ENCODE measurements around the gene MET. TPM values are rescaled to one million over a fixed set of nuclear protein-coding genes. Genes with fewer than 3 reads are reported as not detected.
A peak's percentile ranks its signal among the peaks of the same experiment; 100 is the strongest.

Gene MET
- total RNA-seq, 6 experiments from 2014 or later = 101 to 149 (median 129) TPM

DNA sequence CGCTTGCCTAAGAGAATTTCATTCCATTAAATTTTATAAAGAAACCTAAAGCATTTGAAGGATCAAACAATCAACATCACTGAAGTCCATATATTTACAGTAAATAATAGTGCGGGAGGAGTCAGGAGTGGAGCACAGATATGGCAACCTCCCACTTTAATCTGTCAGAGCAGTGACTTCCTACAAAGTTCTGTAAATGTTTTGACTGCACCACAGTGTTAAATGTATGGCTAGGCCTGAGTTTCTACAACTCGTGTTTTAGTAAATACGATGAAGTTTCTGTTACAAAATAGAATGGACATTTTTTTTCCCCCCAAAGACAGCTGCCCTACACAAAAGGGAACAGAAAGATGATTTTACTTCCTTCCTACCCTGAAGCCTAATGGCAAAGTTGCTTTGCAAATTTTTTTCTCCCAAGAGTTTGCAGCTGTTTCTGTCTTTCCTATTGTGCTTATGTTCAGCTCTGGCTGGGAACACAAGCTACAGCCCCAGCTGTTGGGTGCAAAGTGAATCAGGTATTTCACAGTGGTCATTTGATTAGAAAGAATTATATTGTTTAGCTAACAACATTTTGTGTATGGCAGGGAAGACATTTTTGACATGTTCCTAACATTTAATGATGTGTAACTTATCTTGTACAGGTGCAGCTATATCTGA is 62.1 kb downstream of the MET start:
- DNase-seq = no peak

DNA sequence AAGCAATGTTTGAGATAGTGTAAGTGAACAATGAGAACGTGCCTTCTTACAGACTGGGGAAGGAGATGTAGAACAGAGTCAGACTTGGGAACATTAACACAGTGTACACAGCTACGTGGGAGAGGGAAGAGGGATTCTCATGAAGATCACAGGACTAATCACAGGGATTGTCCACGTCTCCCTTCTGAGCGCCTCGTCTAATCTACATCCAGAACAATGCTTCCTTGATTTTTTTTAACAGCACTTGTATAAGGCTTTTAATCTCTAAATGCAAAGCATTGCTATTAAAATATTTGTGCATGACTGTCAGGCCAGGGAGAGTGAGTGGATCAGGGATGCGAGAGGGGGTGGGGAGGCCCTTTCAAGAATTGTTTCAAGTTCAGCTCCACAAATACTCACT is 62.7 kb downstream of the MET start:
- no peaks in the 10 kb centered on the region; the same call in 1 of the 2 replicates for H3K27me3 Mint-ChIP-seq (ENCODE audit: insufficient read depth)
- peaks cover 78% of the 10 kb centered on the region for H3K4me1 Mint-ChIP-seq (ENCODE audit: low read depth)
- no peak overlapping the region for H3K4me3 Mint-ChIP-seq
- no peaks in the 10 kb centered on the region for H3K9me3 Mint-ChIP-seq
- H3K36me3 Mint-ChIP-seq (ENCODE audit: low read depth) = peaks cover 79% of the 10 kb centered on the region
- H3K27ac Mint-ChIP-seq = no peak overlapping the region
- no peak for DNase-seq
- TF ChIP-seq, protein P1, sequence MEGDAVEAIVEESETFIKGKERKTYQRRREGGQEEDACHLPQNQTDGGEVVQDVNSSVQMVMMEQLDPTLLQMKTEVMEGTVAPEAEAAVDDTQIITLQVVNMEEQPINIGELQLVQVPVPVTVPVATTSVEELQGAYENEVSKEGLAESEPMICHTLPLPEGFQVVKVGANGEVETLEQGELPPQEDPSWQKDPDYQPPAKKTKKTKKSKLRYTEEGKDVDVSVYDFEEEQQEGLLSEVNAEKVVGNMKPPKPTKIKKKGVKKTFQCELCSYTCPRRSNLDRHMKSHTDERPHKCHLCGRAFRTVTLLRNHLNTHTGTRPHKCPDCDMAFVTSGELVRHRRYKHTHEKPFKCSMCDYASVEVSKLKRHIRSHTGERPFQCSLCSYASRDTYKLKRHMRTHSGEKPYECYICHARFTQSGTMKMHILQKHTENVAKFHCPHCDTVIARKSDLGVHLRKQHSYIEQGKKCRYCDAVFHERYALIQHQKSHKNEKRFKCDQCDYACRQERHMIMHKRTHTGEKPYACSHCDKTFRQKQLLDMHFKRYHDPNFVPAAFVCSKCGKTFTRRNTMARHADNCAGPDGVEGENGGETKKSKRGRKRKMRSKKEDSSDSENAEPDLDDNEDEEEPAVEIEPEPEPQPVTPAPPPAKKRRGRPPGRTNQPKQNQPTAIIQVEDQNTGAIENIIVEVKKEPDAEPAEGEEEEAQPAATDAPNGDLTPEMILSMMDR (IDR thresholded peaks at IDR 0.05) = no peak

More for the DNA sequence above, 62.1 kb downstream of the MET start:
- H3K9me3 Mint-ChIP-seq = no peaks in the 10 kb centered on the region
- peaks cover 72% of the 10 kb centered on the region for H3K36me3 Mint-ChIP-seq (ENCODE audit: low read depth)
- H3K27me3 Mint-ChIP-seq (ENCODE audit: insufficient read depth) = no peaks in the 10 kb centered on the region; the same call in 1 of the 2 replicates
- no peak overlapping the region; the same call in 1 of the 2 replicates for H3K27ac Mint-ChIP-seq
- peaks cover 71% of the 10 kb centered on the region for H3K4me1 Mint-ChIP-seq (ENCODE audit: low read depth)
- TF ChIP-seq, protein P1 (IDR thresholded peaks at IDR 0.05) = no peak
- no peak overlapping the region for H3K4me3 Mint-ChIP-seq

DNA sequence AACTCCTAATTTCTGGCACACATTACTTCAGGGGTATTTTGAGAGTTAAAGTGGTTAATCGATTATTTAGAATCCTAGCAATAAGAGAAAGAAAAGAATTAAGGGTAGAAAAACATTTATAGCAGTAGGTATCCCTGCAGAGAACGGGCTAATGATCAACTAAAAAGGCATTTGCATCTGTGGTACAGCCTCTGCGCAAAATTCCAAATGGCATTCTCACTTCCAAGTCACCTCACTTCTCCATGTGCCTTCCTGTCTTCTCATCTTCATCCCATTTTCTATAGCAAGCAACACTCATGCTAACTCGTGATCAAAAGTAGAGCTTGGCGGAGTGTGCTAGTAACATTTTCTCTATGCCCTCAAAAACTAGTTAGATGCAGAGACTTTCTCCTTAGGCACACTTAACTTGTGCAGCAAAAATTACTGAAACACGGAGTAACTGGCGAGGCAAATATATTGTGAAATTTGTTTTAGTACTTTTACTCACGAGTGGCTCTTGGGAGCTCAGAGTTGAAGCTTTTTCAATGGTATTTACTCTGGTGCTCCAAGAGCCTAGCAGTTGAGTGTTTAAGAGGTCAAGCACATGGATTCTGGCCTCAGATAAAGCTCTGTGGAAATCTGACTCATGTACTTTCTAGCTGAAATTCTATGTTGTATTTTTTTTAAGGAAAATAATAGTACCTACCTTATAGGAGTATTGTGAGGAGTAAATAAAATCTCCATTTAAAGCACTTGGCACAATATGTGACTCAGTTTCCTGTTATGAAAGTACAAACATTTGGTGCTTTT is 65.1 kb downstream of the MET start:
- peak overlapping the region; percentile 58 for H3K27ac Mint-ChIP-seq
- DNase-seq = no peak
- no peaks in the 10 kb centered on the region for H3K9me3 Mint-ChIP-seq
- TF ChIP-seq, protein P1 (IDR thresholded peaks at IDR 0.05) = no peak
- H3K4me3 Mint-ChIP-seq = peak overlapping the region; percentile 17; the same call in 1 of the 2 replicates
- peaks cover 89% of the 10 kb centered on the region for H3K4me1 Mint-ChIP-seq (ENCODE audit: low read depth)
- no peaks in the 10 kb centered on the region; the same call in 1 of the 2 replicates for H3K27me3 Mint-ChIP-seq (ENCODE audit: insufficient read depth)
- H3K36me3 Mint-ChIP-seq (ENCODE audit: low read depth) = peaks cover 84% of the 10 kb centered on the region

DNA sequence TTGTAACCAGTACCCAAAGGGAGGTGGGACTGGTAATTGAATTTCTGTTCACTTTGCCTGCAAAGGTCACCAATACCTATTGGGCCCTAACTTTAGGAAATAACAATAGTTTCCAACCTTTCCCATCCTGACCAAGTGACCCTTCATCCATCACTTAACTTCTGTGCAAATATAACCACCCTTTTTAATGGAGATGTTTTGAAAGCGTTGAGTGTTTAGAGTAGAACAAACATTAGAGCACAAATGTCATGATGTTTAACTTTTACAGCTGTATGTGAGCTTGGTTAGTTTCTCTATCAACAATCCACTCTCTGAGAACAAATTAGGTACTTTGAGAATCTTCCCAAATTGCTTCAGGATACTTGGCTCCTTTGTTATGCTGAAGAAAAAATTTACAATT is 66.4 kb downstream of the MET start:
- Mint-ChIP-seq H3K27ac (no peak overlapping the region), H3K4me1 (ENCODE audit: low read depth) (peaks cover 84% of the 10 kb centered on the region), H3K9me3 (no peaks in the 10 kb centered on the region), H3K27me3 (ENCODE audit: insufficient read depth) (no peaks in the 10 kb centered on the region; the same call in 1 of the 2 replicates), H3K36me3 (ENCODE audit: low read depth) (peaks cover 78% of the 10 kb centered on the region), H3K4me3 (no peak overlapping the region)
- TF ChIP-seq, protein P1 (IDR thresholded peaks at IDR 0.05) = no peak
- no peak for DNase-seq

- DNase-seq = no peak
- Mint-ChIP-seq H3K4me1 (ENCODE audit: low read depth) (peaks cover 79% of the 10 kb centered on the region), H3K27ac (no peak overlapping the region), H3K27me3 (ENCODE audit: insufficient read depth) (peaks cover 3% of the 10 kb centered on the region), H3K9me3 (no peaks in the 10 kb centered on the region; the same call in none of the 2 replicates), H3K36me3 (ENCODE audit: low read depth) (peaks cover 82% of the 10 kb centered on the region), H3K4me3 (no peak overlapping the region)
- TF ChIP-seq, protein P1 (IDR thresholded peaks at IDR 0.05) = no peak
Observed at GRCh38 chr7:116739307-116739706, 67.3 kb downstream of the MET start.

All from HFFc6 (cell line).